Measurements from ENCODE around the gene PLEKHJ1.
"Not testable (repeated sequence)": the region's sequence is repeated elsewhere in the genome, so short reads cannot be mapped to it uniquely, and the experiment has no call there.

The PLEKHJ1 gene

GRCh38 chr19:2209408-2209807 is 26.7 kb downstream of the PLEKHJ1 start:
- no peak for TF ChIP-seq CTCF (conservative IDR thresholded peaks at IDR 0.05; ENCODE audit: low read depth, low read length)
- DNase-seq (ENCODE audit: low read depth): no peak
- H3K4me3 ChIP-seq (ENCODE audit: low read length): no peak overlapping the region

GRCh38 chr19:2208975-2209374 is 27.2 kb downstream of the PLEKHJ1 start:
- no peak overlapping the region for H3K4me3 ChIP-seq (ENCODE audit: low read length)
- TF ChIP-seq CTCF (conservative IDR thresholded peaks at IDR 0.05; ENCODE audit: low read depth, low read length): no peak
- no peak for DNase-seq (ENCODE audit: low read depth)

- DNase-seq (ENCODE audit: low read depth): peak; percentile 19
- TF ChIP-seq CTCF (conservative IDR thresholded peaks at IDR 0.05; ENCODE audit: low read depth, low read length): peak; percentile 31
- no peak overlapping the region for H3K4me3 ChIP-seq (ENCODE audit: low read length)
Observed at GRCh38 chr19:2207991-2208860, 27.9 kb downstream of the PLEKHJ1 start.

GRCh38 chr19:2207008-2207407 is 29.1 kb downstream of the PLEKHJ1 start:
- no peak overlapping the region for H3K4me3 ChIP-seq (ENCODE audit: low read length)
- TF ChIP-seq CTCF (conservative IDR thresholded peaks at IDR 0.05; ENCODE audit: low read depth, low read length): no peak
- DNase-seq (ENCODE audit: low read depth): no peak

- no peak for DNase-seq (ENCODE audit: low read depth)
- no peak for TF ChIP-seq CTCF (conservative IDR thresholded peaks at IDR 0.05; ENCODE audit: low read depth, low read length)
- H3K4me3 ChIP-seq (ENCODE audit: low read length): no peak overlapping the region
Observed at GRCh38 chr19:2202366-2202765, 33.8 kb downstream of the PLEKHJ1 start.

GRCh38 chr19:2201473-2202148 is 34.5 kb downstream of the PLEKHJ1 start:
- no peak for TF ChIP-seq CTCF (conservative IDR thresholded peaks at IDR 0.05; ENCODE audit: low read depth, low read length)
- no peak for DNase-seq (ENCODE audit: low read depth)
- H3K4me3 ChIP-seq (ENCODE audit: low read length): no peak overlapping the region

GRCh38 chr19:2200624-2201294 is 35.4 kb downstream of the PLEKHJ1 start:
- not testable (repeated sequence) for H3K4me3 ChIP-seq (ENCODE audit: low read length); DNase-seq (ENCODE audit: low read depth)
